ENCODE measurements around the gene DCTPP1.

DCTPP1 gene

GRCh38 chr16:30447512-30448226 is 17.8 kb upstream of the DCTPP1 start:
- in situ Hi-C loops (cut with MboI; ENCODE audit: low sequenced_read_pairs), result loop anchor here (25.0 kb wide), 1 partner anchor 190 kb away; no protein-coding TSS in a partner anchor

DNA sequence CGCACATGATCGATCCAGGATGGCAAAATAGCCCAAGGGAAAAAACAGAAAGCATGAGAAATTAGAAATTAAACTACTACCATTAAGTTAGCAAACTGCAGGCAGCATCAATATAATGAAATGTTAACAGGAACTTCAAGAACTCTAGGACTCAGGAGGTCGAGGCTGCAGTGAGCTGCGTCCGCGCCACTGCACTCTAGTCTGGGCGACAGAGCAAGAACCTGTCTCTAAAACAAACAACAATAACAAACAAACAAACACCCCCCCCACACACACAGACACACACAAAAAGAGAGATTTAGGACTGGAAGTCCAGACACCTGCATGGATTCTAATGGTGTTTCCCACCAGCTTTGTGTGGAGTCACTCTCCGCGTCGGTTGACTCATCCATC is 16.4 kb upstream of the DCTPP1 start:
- in situ Hi-C loops (cut with MboI; ENCODE audit: low sequenced_read_pairs), result loop anchor here (25.0 kb wide), 1 partner anchor 191 kb away; no protein-coding TSS in a partner anchor

GRCh38 chr16:30445408-30446202 is 15.8 kb upstream of the DCTPP1 start, which contains the start of gene SEPHS2:
SEPHS2 (minus strand) TSS chr16:30445874; CDS start chr16:30445727, 147 bp downstream.
- in situ Hi-C loops (cut with MboI; ENCODE audit: low sequenced_read_pairs), result loop anchor here (25.0 kb wide), 1 partner anchor 192 kb away; no protein-coding TSS in a partner anchor

DNA sequence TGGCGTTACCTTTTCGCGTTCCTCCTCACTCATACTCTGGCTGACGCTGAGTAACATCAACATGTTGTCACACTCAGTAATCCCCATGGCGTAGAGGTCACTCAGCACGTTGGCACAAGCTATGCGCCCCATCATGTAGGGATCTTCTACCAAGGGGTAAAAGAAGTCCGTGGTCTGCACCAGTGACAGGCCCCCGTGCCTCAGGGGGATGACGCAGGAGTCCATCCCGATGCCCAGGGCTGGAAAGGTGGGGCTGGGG is 15.2 kb upstream of the DCTPP1 start:
- in situ Hi-C loops (cut with MboI; ENCODE audit: low sequenced_read_pairs), result loop anchor here (25.0 kb wide), 1 partner anchor 192 kb away; no protein-coding TSS in a partner anchor

- in situ Hi-C loops (cut with MboI; ENCODE audit: low sequenced_read_pairs), result loop anchor here (25.0 kb wide), 1 partner anchor 193 kb away; no protein-coding TSS in a partner anchor
Measured at GRCh38 chr16:30444231-30445148, 14.7 kb upstream of the DCTPP1 start.

GRCh38 chr16:30443631-30444030 is 13.8 kb upstream of the DCTPP1 start:
- in situ Hi-C loops (cut with MboI; ENCODE audit: low sequenced_read_pairs), result loop anchor here (25.0 kb wide), 1 partner anchor 194 kb away; no protein-coding TSS in a partner anchor

- in situ Hi-C loops (cut with MboI; ENCODE audit: low sequenced_read_pairs), result loop anchor here (25.0 kb wide), 1 partner anchor 197 kb away; no protein-coding TSS in a partner anchor
Measured at GRCh38 chr16:30439720-30440348, 10.0 kb upstream of the DCTPP1 start.

- in situ Hi-C loops (cut with MboI; ENCODE audit: low sequenced_read_pairs), result loop anchor here (25.0 kb wide), 1 partner anchor 198 kb away; no protein-coding TSS in a partner anchor
Measured at GRCh38 chr16:30438835-30439234, 9.0 kb upstream of the DCTPP1 start.

GRCh38 chr16:30437511-30438046 is 7.7 kb upstream of the DCTPP1 start:
- in situ Hi-C loops (cut with MboI; ENCODE audit: low sequenced_read_pairs), result loop anchor here (25.0 kb wide), 1 partner anchor 200 kb away; no protein-coding TSS in a partner anchor

- in situ Hi-C loops (cut with MboI; ENCODE audit: low sequenced_read_pairs), result loop anchor here (25.0 kb wide), 1 partner anchor 202 kb away; no protein-coding TSS in a partner anchor
Measured at GRCh38 chr16:30434852-30435251, 5.0 kb upstream of the DCTPP1 start.

GRCh38 chr16:30430428-30430970 is 669 bp upstream of the DCTPP1 start:
- in situ Hi-C loops (cut with MboI; ENCODE audit: low sequenced_read_pairs), result loop anchor here (25.0 kb wide), 1 partner anchor 207 kb away; no protein-coding TSS in a partner anchor

DNA sequence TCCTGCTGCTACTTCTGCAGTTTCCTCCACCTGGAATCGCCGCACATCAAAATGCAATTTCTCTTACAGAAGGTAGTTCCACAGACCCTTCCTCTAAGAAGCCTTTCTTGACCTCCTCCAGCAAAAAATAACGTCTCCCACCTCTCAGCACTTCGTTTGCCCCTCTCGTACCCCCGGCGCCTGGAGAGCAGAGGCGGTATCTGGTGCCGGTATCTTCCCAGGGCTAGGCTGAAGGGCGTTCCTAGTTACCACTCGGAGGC is 482 bp downstream of the DCTPP1 start:
- in situ Hi-C loops (cut with MboI; ENCODE audit: low sequenced_read_pairs), result loop anchor here (25.0 kb wide), 1 partner anchor 208 kb away; no protein-coding TSS in a partner anchor

- in situ Hi-C loops (cut with MboI; ENCODE audit: low sequenced_read_pairs), result loop anchor here (25.0 kb wide), 1 partner anchor 209 kb away; no protein-coding TSS in a partner anchor
Measured at GRCh38 chr16:30428055-30428454, 1.8 kb downstream of the DCTPP1 start.

DNA sequence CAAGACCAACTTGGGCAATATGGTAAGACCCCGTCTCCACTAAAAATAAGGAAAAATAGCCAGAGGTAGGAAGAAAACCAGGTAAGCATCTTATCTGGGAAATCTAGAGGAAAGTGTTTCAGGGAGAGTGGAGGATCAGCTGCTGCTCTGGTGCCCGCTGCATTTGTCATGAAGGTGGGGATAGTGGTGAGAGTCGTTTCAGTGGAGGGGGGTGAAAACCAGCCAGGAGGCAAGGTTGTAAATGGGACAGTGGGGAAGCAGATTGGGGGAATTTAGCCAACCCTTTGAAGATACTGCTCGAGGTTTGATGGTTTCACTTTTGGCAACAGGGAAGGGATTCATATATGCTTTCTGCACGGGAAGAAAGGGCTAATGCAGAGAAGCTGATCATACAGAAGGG is 8.8 kb downstream of the DCTPP1 start:
- in situ Hi-C loops (cut with MboI; ENCODE audit: low sequenced_read_pairs), result no loop called here

DNA sequence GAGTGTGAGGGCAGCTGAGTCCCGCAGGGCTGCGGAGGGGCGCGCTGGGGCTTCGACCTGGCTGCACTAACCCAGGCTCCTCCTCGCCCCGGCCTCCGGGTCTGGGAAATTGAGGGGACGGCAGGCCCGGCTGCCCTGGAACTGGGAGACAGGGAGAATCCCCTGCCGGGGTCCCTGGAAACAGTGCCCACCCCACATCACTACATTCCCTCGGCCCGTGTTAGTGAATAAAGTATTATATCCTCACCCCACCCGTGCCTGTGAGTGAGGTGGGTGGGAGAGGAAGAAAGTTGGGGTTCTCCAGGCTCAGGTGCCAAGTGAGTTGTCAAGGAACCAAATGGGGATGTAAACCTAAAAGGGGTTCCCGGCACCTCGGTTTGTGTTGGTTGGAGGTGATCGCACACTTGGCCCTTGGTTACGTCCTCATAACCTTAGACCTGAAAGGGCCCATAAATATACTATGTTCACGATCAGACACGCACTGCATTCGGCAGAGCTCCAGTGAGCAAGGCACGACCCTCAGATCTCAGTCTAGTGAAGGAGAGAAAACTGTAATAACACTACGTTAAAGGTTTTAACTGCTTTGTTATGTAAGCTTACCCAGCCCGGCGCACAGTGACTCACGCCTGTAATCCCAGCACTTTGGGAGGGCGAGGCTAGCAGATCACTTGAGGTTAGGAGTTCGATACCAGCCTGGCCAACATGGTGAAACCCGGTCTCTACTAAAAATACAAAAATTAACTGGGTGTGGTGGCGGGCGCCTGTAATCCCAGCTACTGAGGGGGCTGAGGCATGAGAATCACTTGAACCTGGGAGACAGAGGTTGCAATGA is 11.3 kb downstream of the DCTPP1 start:
- in situ Hi-C loops (cut with MboI; ENCODE audit: low sequenced_read_pairs), result no loop called here

GRCh38 chr16:30417529-30418349 is 12.1 kb downstream of the DCTPP1 start:
- in situ Hi-C loops (cut with MboI; ENCODE audit: low sequenced_read_pairs), result no loop called here

DNA sequence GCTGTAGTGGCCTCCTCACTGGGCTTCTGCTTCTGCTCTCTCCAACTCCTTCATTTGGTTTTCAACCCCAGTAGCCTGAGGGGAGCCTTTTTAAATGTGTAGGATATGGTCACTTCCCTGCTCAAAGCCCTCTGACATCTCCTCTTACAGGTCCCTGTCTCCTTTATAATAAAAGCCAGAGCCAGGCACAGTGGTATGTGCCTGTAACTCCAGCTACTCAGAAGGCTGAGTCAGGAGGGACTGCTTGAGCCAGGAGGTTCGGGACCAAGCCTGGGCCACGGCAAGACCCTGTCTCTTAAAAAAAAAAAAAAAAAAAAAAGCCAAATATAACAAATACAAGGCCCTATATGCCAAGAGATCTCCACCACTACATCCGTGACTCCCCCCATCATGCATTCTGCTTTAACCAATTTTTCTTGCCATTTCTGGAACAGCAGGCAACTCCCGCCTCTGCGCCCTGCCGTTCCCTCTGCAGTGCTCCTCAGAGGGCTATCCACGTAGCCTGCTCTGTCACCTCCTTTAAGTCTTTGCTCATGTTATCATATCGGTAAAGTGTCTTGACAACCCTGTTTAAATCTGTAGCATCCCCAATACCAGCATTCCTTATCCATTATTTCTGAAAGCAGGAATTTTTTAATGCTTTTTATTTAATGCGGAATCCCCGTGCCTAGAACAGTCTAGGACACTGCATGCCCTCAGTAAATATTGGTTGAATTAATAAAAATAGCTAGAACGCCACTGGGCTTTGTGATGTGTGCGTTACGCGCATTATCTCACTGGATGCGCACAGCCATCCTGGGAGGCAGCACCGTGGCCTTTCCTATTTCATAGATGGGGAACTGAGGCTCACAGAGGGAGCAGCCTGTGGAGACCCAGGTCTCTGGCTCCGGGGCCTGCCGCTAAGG is 13.0 kb downstream of the DCTPP1 start:
- in situ Hi-C loops (cut with MboI; ENCODE audit: low sequenced_read_pairs), result no loop called here
